Endothelial cell of umbilical vein (primary cell): ENCODE data around the gene RADIL. TPM values are rescaled to one million over a fixed set of nuclear protein-coding genes. Genes with fewer than 3 reads are reported as not detected.

Experiments used
- BruUV-seq: library from RNA; stranded (reverse); fragments of 400-500 nt; replicated peaks from 2 replicates; lab custom pipeline; 2021; lab: Mats Ljungman, UMichigan
- CTCF ChIA-PET: fragments of 300-600, 350-600 bp; sonication (Branson Sonifier 250); formaldehyde crosslinking; loops from one replicate; lab custom pipeline; 2021; ENCODE audit warnings: antibody characterized with exemption, inconsistent platforms; lab: Charles Lee
- POLR2A ChIA-PET: fragments of 300-600, 350-600 bp; sonication (Branson Sonifier 250); formaldehyde crosslinking; loops from one replicate; lab custom pipeline; 2021; ENCODE audit warnings: antibody characterized with exemption, inconsistent platforms; lab: Charles Lee
- DNase-seq: peaks from one replicate; pipeline ENCODE4 v3.0.0-alpha.2; 2011; ENCODE audit warnings: low read depth, low spot score
- FAIRE-seq: peaks from 2 replicates; lab custom pipeline; 2011; peaks lifted over from hg19 to GRCh38; lab: Jason Lieb, UNC
- H2AFZ ChIP-seq: 2 replicates; pipeline ENCODE4 v1.6.0; 2012; ENCODE audit warnings: low read depth, low read length, control low read depth, inconsistent platforms
- H3K27ac ChIP-seq: 2 replicates; pipeline ENCODE4 v1.5.1; 2011; ENCODE audit warnings: low read depth, mild to moderate bottlenecking, control low read depth, low read length, moderate library complexity; ENCODE audit not compliant: insufficient read depth
- H3K27me3 ChIP-seq, 2 experiments: 2 replicates each; pipeline versions ENCODE4 v1.6.0 to v1.6.1; 2011; ENCODE audit warnings: low read length in 2 of 2, mixed read lengths in 1 of 2; ENCODE audit not compliant: control insufficient read depth in 2 of 2, insufficient read depth in 2 of 2
- H3K36me3 ChIP-seq, 2 experiments: 2 replicates in 1 of 2; 3 replicates in 1 of 2; pipeline ENCODE4 v1.5.1; 2011; ENCODE audit warnings: low read length in 2 of 2, mild to moderate bottlenecking in 1 of 2, moderate library complexity in 1 of 2; ENCODE audit not compliant: control insufficient read depth in 2 of 2, insufficient read depth in 2 of 2; ENCODE audit errors: extremely low read depth in 1 of 2
- H3K4me1 ChIP-seq: 3 replicates; pipeline ENCODE4 v1.5.1; 2011; ENCODE audit warnings: mild to moderate bottlenecking, low read length; ENCODE audit not compliant: control insufficient read depth, insufficient read depth; ENCODE audit errors: extremely low read depth
- H3K4me2 ChIP-seq: 2 replicates; pipeline ENCODE4 v1.6.1; 2011; ENCODE audit warnings: low read length, control low read depth, mixed read lengths; ENCODE audit not compliant: insufficient read depth
- H3K4me3 ChIP-seq, 3 experiments: fragments of 200-600 bp in 1 of 3; sonication (generic), shearing (Covaris generic) in 1 of 3; replicated peaks in 1 of 3; 2 replicates each; pipeline ENCODE4 v1.5.1; 2011 to 2016; ENCODE audit warnings: control low read depth in 3 of 3, low read length in 3 of 3, mild to moderate bottlenecking in 2 of 3, inconsistent platforms in 1 of 3, low read depth in 1 of 3, moderate library complexity in 1 of 3; ENCODE audit not compliant: insufficient read depth in 1 of 3
- H3K79me2 ChIP-seq: 2 replicates; pipeline ENCODE4 v1.6.0; 2012; ENCODE audit warnings: low read length, inconsistent platforms; ENCODE audit not compliant: control insufficient read depth, insufficient read depth
- H3K9ac ChIP-seq: replicated peaks from 2 replicates; pipeline ENCODE3; 2011; ENCODE audit warnings: low read length, control low read depth; ENCODE audit not compliant: insufficient read depth; ENCODE audit errors: extremely low read depth
- H3K9me1 ChIP-seq: replicated peaks from 3 replicates; pipeline ENCODE4 v1.6.0; 2011; ENCODE audit warnings: mild to moderate bottlenecking, low read length; ENCODE audit not compliant: control insufficient read depth, insufficient read depth; ENCODE audit errors: extremely low read depth
- H3K9me3 ChIP-seq: replicated peaks from 2 replicates; pipeline ENCODE4 v1.5.1; 2012; ENCODE audit warnings: low read length, inconsistent platforms; ENCODE audit not compliant: control insufficient read depth, insufficient read depth
- H4K20me1 ChIP-seq: replicated peaks from 2 replicates; pipeline ENCODE3; 2011; ENCODE audit warnings: mild to moderate bottlenecking, low read length; ENCODE audit not compliant: control insufficient read depth, insufficient read depth; ENCODE audit errors: extremely low read depth
- CTCF ChIP-seq, 2 donors: IDR thresholded peaks; 1 replicate in 1 of 2; 2 replicates in 1 of 2; pipeline ENCODE4 v1.5.1; 2011; ENCODE audit warnings: low read length in 2 of 2, mild to moderate bottlenecking in 2 of 2, moderate library complexity in 2 of 2, control low read depth in 1 of 2, inconsistent platforms in 1 of 2, low read depth in 1 of 2; ENCODE audit not compliant: insufficient read depth in 1 of 2; ENCODE audit errors: extremely low read depth in 1 of 2
- EZH2 ChIP-seq: IDR thresholded peaks from 2 replicates; pipeline ENCODE4 v1.6.1; 2012; ENCODE audit warnings: borderline replicate concordance, low read depth, mild to moderate bottlenecking, moderate library complexity, low read length, inconsistent platforms; ENCODE audit not compliant: severe bottlenecking
- FOS ChIP-seq: IDR thresholded peaks from 2 replicates; pipeline ENCODE4 v1.6.1; 2011; ENCODE audit warnings: mild to moderate bottlenecking, low read length, moderate library complexity, borderline replicate concordance; ENCODE audit not compliant: insufficient read depth
- GATA2 ChIP-seq: IDR thresholded peaks from 2 replicates; pipeline ENCODE4 v1.7.0; 2011; ENCODE audit warnings: low read depth, mild to moderate bottlenecking, moderate library complexity, mixed read lengths, low read length; ENCODE audit not compliant: insufficient read length, insufficient read depth
- JUN ChIP-seq: IDR thresholded peaks from 2 replicates; pipeline ENCODE4 v1.6.1; 2011; ENCODE audit warnings: borderline replicate concordance, low read depth; ENCODE audit not compliant: insufficient read length, insufficient read depth
- MYC ChIP-seq: IDR thresholded peaks from one replicate; pipeline ENCODE4 v1.6.1; 2011; ENCODE audit warnings: mild to moderate bottlenecking, low read depth, low read length
- POLR2A ChIP-seq: IDR thresholded peaks from 2 replicates; pipeline ENCODE4 v1.6.1; 2012; ENCODE audit warnings: low read depth, mild to moderate bottlenecking, control low read depth, low read length
- POLR2AphosphoS5 ChIP-seq: IDR thresholded peaks from 2 replicates; pipeline ENCODE4 v1.6.1; 2012; ENCODE audit warnings: low read depth, mild to moderate bottlenecking, control low read depth, low read length, moderate library complexity; ENCODE audit not compliant: insufficient read depth
- dilution Hi-C: fragments of 300-500 bp; cut with MboI; formaldehyde crosslinking; loops from one replicate; pipeline ENCODE4 v1.15.0; 2019; ENCODE audit warnings: low sequenced_read_pairs; ENCODE audit not compliant: extremely low pct_ligation_motif_present
- intact Hi-C: fragments of 100-400 bp; cut with micrococcal nuclease; formaldehyde crosslinking; loops from one replicate; pipeline ENCODE4 v1.10.0; 2022
- polyA plus RNA-seq, 4 experiments: library from polyadenylated mRNA; depleted of rRNA in 3 of 4; stranded (reverse) in 3 of 4; unstranded in 1 of 4; fragments of >200 nt; gene quantifications; 2 replicates each; pipeline versions ENCODE4 v1.2.1 to v1.2.3, GENCODE V29; 2011 to 2012; ENCODE audit warnings: missing spikeins in 1 of 4
- total RNA-seq: library from RNA; stranded (reverse); gene quantifications from 2 replicates; pipeline ENCODE4 v1.2.3, GENCODE V29; 2021
- TF ChIP-seq, protein P1 (sequence below): IDR thresholded peaks from 2 replicates; pipeline ENCODE4 v1.6.1; 2011; ENCODE audit not compliant: insufficient read depth, insufficient read length

RADIL gene
- total and polyA plus RNA-seq, 2 donors (not counting 3 experiments of a cell fraction or from before 2014, with no cell fraction given) = 1.2 to 2.5 TPM

DNA sequence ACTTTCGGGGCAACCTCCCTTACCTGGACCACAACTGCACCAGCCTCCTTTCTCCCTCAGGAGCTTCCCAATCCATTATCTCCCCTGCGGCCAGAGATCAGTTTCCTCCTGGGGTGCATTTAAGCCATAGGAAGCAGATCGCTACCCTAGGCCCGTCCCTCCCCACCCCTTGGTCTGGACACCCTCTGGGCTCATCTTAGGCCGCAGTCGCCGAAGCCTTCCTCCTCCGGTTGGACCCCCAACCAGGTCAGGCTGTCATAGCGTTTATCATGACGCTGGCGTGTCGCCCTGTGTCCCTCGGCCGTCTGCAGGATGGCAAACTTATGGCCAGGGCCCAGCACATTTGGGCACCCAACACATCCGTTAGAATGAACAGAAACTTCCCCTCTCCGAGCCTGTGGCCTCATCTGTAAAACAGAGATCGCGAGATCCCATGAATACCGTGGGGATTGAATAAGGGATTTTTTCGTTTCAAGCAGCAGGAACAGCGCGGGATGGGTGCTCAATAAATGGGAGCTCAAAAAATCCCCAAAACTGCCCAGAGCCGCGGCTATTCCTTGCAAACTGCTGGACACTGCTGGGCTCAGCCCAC, 108.8 kb downstream of the RADIL start:
- Histone ChIP-seq H3K27ac (peak overlapping the region; percentile 67), H3K9me3 (no peaks in the 10 kb centered on the region), H3K79me2 (peaks cover 26% of the 10 kb centered on the region), H3K4me3 (peak overlapping the region; percentile 44 to 71 (median 64)), H2AFZ (peak overlapping the region; percentile 29), H3K36me3 (peaks cover 0 to 2% of the 10 kb centered on the region in 2 experiments), H3K27me3 (no peaks in the 10 kb centered on the region), H4K20me1 (peaks cover 2% of the 10 kb centered on the region), H3K9me1 (no peaks in the 10 kb centered on the region), H3K9ac (peak overlapping the region; percentile 77), H3K4me1 (peaks cover 13% of the 10 kb centered on the region), H3K4me2 (peak overlapping the region; percentile 65)
- DNase-seq (peak; percentile 85), FAIRE-seq (no peak)
- dilution Hi-C loops = no loop called here
- ChIA-PET CTCF (interaction anchor here (1.2 to 3.6 kb wide), 7 partner anchors 15 to 133 kb away, joined by 3 to 27 read pairs (median 5); no protein-coding TSS in a partner anchor), POLR2A (interaction anchor here (0.7 to 1.6 kb wide), 7 partner anchors 15 to 199 kb away, joined by 3 to 8 read pairs (median 5); no protein-coding TSS in a partner anchor)
- intact Hi-C loops = loop anchor here (1.0 to 2.0 kb wide), 2 partner anchors 28 to 133 kb away; no protein-coding TSS in a partner anchor
- TSS peak; percentile 99 for BruUV-seq
- TF ChIP-seq POLR2AphosphoS5 (no peak), GATA2 (no peak), POLR2A (no peak), EZH2 (no peak), JUN (no peak), FOS (no peak), MYC (no peak), CTCF (IDR thresholded peaks at IDR 0.05; ENCODE audit: extremely low read depth in 1 of 2, insufficient read depth in 1 of 2, low read depth in 1 of 2, low read length in 2 of 2) (no peak)
- TF ChIP-seq, protein P1, sequence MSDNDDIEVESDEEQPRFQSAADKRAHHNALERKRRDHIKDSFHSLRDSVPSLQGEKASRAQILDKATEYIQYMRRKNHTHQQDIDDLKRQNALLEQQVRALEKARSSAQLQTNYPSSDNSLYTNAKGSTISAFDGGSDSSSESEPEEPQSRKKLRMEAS = no peak
